ENCODE measurements around the gene VWA2. TPM values are rescaled to one million over a fixed set of nuclear protein-coding genes. Genes with fewer than 3 reads are reported as not detected.

Gene VWA2
- total and polyA plus RNA-seq, 2 of the 4 experiments (the other 2 are of a cell fraction) = not detected

GRCh38 chr10:114326795-114327194 is 87.7 kb downstream of the VWA2 start:
- Histone ChIP-seq H4K91ac (ENCODE audit: insufficient read depth, low read depth, low read length) (no peak overlapping the region), H3K56ac (ENCODE audit: extremely low read depth, insufficient read depth, low read length) (no peak overlapping the region), H3K4me1 (ENCODE audit: control insufficient read depth, insufficient read depth, low read length) (peaks cover 5% of the 10 kb centered on the region), H2BK15ac (ENCODE audit: low read depth, low read length) (no peak overlapping the region), H3K9me1 (ENCODE audit: insufficient read depth, low read length) (peaks cover 7% of the 10 kb centered on the region; the same call in 1 of the 2 replicates), H3K9ac (ENCODE audit: low read depth, low read length) (no peak overlapping the region), H3K27ac (ENCODE audit: insufficient read depth, low read length) (no peak overlapping the region), H3K27me3 (ENCODE audit: control insufficient read depth, insufficient read depth, low read length) (peaks cover 15% of the 10 kb centered on the region), H3K18ac (ENCODE audit: low read depth, low read length) (no peak overlapping the region), H2AK5ac (ENCODE audit: low read depth, low read length) (no peak overlapping the region), H2AFZ (replicated peaks; ENCODE audit: low read length, poor library complexity) (no peak overlapping the region), H4K8ac (ENCODE audit: low read depth in 2 of 2, low read length in 2 of 2) (no peak overlapping the region), H4K5ac (ENCODE audit: low read depth, low read length) (no peak overlapping the region), H3K36me3 (ENCODE audit: control insufficient read depth, insufficient read depth, low read length) (no peaks in the 10 kb centered on the region), H3K4me2 (ENCODE audit: low read depth, low read length) (no peak overlapping the region), H3K4me3 (ENCODE audit: insufficient read depth, low read depth, low read length) (no peak overlapping the region), H3K9me3 (ENCODE audit: control insufficient read depth, insufficient read depth, low read length) (no peaks in the 10 kb centered on the region), H3K23ac (ENCODE audit: low read depth, low read length) (no peak overlapping the region), H2BK20ac (ENCODE audit: low read depth, low read length) (no peak overlapping the region), H3K79me1 (ENCODE audit: low read depth in 1 of 2, low read length in 2 of 2) (no peaks in the 10 kb centered on the region), H2BK5ac (ENCODE audit: low read depth, low read length, poor library complexity, severe bottlenecking) (no peak overlapping the region), H4K20me1 (ENCODE audit: insufficient read depth, low read length) (no peaks in the 10 kb centered on the region), H3K4ac (ENCODE audit: low read depth, low read length) (no peak overlapping the region), H2BK120ac (ENCODE audit: low read depth, low read length) (no peak overlapping the region), H3K14ac (replicated peaks; ENCODE audit: low read depth, low read length) (no peak overlapping the region), H2AK9ac (replicated peaks; ENCODE audit: low read depth, low read length, poor library complexity) (no peak overlapping the region)
- dilution Hi-C loops (cut with HindIII; ENCODE audit: low sequenced_read_pairs, unreplicated experiment) (no loop called here), in situ Hi-C loops (cut with MboI; ENCODE audit: low sequenced_read_pairs) (no loop called here), intact Hi-C loops (cut with micrococcal nuclease) (no loop called here)
- TF ChIP-seq FOS (IDR thresholded peaks at IDR 0.05; ENCODE audit: low read depth, low read length) (no peak), USF2 (IDR thresholded peaks at IDR 0.05; ENCODE audit: low read depth, low read length) (no peak), NFE2L2 (IDR thresholded peaks at IDR 0.05; ENCODE audit: low read depth, low read length) (no peak), MAFK (IDR thresholded peaks at IDR 0.05; ENCODE audit: low read depth, low read length) (no peak), RFX5 (IDR thresholded peaks at IDR 0.05; ENCODE audit: low read depth, low read length) (no peak), MAZ (IDR thresholded peaks at IDR 0.05; ENCODE audit: borderline replicate concordance, low read depth, low read length) (no peak), ELK1 (IDR thresholded peaks at IDR 0.05; ENCODE audit: borderline replicate concordance, low read depth, low read length) (no peak), RAD21 (IDR thresholded peaks at IDR 0.05; ENCODE audit: low read length) (no peak), POLR2A (IDR thresholded peaks at IDR 0.05; ENCODE audit: low read depth, low read length) (no peak), BHLHE40 (IDR thresholded peaks at IDR 0.05; ENCODE audit: low read depth, low read length) (no peak), MXI1 (IDR thresholded peaks at IDR 0.05; ENCODE audit: borderline replicate concordance, low read depth, low read length) (no peak), CEBPB (IDR thresholded peaks at IDR 0.05; ENCODE audit: low read depth, low read length) (no peak)
- ChIA-PET CTCF (interaction anchor here (0.5 to 0.6 kb wide), 3 partner anchors 23 to 223 kb away, joined by 3 to 5 read pairs (median 4); no protein-coding TSS in a partner anchor), POLR2A (ENCODE audit: unreplicated experiment) (no interaction called here)
- no TSS peak for BruUV-seq (replicated peaks)
- DNase-seq (no peak), ATAC-seq (ENCODE audit: low read depth) (no peak)
- WGBS, 2 experiments (ENCODE audit: extremely low coverage in 2 of 2, insufficient read length in 1 of 2) = 100% methylated on average over 1 of the region's 2 CpGs; no CpG with 5 or more reads in 1 of the 2 experiments
